Upper lobe of left lung (tissue), 4 donors: ENCODE measurements around the gene C2orf76.

Experiments used
- POLR2A ChIP-seq, 4 donors: fragments of 450-650 bp; IDR thresholded peaks; one replicate each; pipeline ENCODE4 v1.5.1; 2016 to 2017; ENCODE audit warnings: antibody characterized with exemption in 4 of 4, mild to moderate bottlenecking in 2 of 4
- POLR2AphosphoS5 ChIP-seq, 2 donors: sonication (generic); formaldehyde crosslinking; IDR thresholded peaks; one replicate each; pipeline ENCODE4 v1.5.1; 2017; ENCODE audit warnings: antibody characterized with exemption in 2 of 2
- TF ChIP-seq, protein P1 (sequence below), 6 experiments: fragments of 450-650 bp in 4 of 6; fragments of 200-600 bp in 2 of 6; sonication (generic) in 2 of 6; IDR thresholded peaks; one replicate each; pipeline ENCODE4 v1.5.1; 2016 to 2019; ENCODE audit warnings: antibody characterized with exemption in 6 of 6

DNA sequence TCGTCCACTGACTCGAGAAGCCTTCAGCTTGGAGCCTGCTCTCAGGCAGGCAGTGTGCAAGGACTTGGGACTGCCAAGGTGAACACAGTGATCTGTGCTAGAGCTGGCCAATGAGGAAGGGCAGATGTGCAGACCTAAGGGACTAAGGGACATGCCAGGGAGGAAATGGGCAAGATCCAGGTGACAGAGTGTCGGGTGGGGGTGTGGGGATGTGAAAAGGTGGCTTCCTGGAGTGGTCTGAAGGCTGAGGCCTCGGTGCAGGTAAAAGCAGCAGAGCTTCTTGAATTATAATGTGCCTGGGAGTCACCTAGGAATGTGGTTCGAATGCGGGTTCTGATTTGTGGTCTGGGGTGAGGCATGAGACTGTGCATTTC, 101.0 kb downstream of the C2orf76 start:
- TF ChIP-seq, protein P1, sequence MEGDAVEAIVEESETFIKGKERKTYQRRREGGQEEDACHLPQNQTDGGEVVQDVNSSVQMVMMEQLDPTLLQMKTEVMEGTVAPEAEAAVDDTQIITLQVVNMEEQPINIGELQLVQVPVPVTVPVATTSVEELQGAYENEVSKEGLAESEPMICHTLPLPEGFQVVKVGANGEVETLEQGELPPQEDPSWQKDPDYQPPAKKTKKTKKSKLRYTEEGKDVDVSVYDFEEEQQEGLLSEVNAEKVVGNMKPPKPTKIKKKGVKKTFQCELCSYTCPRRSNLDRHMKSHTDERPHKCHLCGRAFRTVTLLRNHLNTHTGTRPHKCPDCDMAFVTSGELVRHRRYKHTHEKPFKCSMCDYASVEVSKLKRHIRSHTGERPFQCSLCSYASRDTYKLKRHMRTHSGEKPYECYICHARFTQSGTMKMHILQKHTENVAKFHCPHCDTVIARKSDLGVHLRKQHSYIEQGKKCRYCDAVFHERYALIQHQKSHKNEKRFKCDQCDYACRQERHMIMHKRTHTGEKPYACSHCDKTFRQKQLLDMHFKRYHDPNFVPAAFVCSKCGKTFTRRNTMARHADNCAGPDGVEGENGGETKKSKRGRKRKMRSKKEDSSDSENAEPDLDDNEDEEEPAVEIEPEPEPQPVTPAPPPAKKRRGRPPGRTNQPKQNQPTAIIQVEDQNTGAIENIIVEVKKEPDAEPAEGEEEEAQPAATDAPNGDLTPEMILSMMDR (IDR thresholded peaks at IDR 0.05): no peak
- TF ChIP-seq POLR2AphosphoS5 (IDR thresholded peaks at IDR 0.05): no peak
- TF ChIP-seq POLR2A (IDR thresholded peaks at IDR 0.05): no peak
